Common myeloid progenitor, CD34-positive (primary cell): Measurements from ENCODE around the gene CACNA1D.

ENCODE experiments used
- CTCF ChIA-PET: fragments of 350-600 bp; sonication (Branson Sonifier 250); formaldehyde crosslinking; loops from one replicate; lab custom pipeline; 2021; ENCODE audit warnings: antibody characterized with exemption; lab: Charles Lee
- POLR2A ChIA-PET: fragments of 350-600 bp; sonication (Branson Sonifier 250); formaldehyde crosslinking; loops from one replicate; lab custom pipeline; 2021; ENCODE audit warnings: antibody characterized with exemption; lab: Charles Lee
- DNase-seq, 3 donors: peaks; one replicate each; pipeline versions ENCODE4 v3.0.0 to v3.0.0-alpha.2; 2013
- H3K27ac ChIP-seq, 2 experiments: 1 replicate in 1 of 2; 2 replicates in 1 of 2; pipeline ENCODE4 v1.7.0; 2013; ENCODE audit warnings: inconsistent platforms in 2 of 2, low read length in 2 of 2, mild to moderate bottlenecking in 2 of 2, low read depth in 1 of 2, moderate library complexity in 1 of 2; ENCODE audit not compliant: severe bottlenecking in 2 of 2, insufficient read depth in 1 of 2, poor library complexity in 1 of 2
- H3K27me3 ChIP-seq, 5 experiments: replicated peaks in 2 of 5; 1 replicate in 3 of 5; 2 replicates in 2 of 5; pipeline versions ENCODE4 v1.6.1 to v1.7.0; 2013; ENCODE audit warnings: low read length in 4 of 5, mild to moderate bottlenecking in 2 of 5, moderate library complexity in 2 of 5, inconsistent platforms in 1 of 5; ENCODE audit not compliant: insufficient read depth in 5 of 5, control insufficient read depth in 4 of 5
- H3K36me3 ChIP-seq, 4 experiments: 1 replicate in 2 of 4; 2 replicates in 2 of 4; pipeline versions ENCODE4 v1.6.1 to v1.7.0; 2013; ENCODE audit warnings: low read length in 3 of 4, control low read depth in 1 of 4, mild to moderate bottlenecking in 1 of 4; ENCODE audit not compliant: control insufficient read depth in 4 of 4, insufficient read depth in 4 of 4
- H3K4me1 ChIP-seq, 4 experiments: 1 replicate in 3 of 4; 2 replicates in 1 of 4; pipeline versions ENCODE4 v1.6.1 to v1.7.1; 2013; ENCODE audit warnings: low read length in 3 of 4, mild to moderate bottlenecking in 3 of 4, control low read depth in 1 of 4, inconsistent platforms in 1 of 4, moderate library complexity in 1 of 4; ENCODE audit not compliant: control insufficient read depth in 4 of 4, insufficient read depth in 4 of 4; ENCODE audit errors: control extremely low read depth in 1 of 4
- H3K4me3 ChIP-seq, 7 experiments: 1 replicate in 4 of 7; 2 replicates in 3 of 7; pipeline versions ENCODE4 v1.5.1 to v1.7.0; 2013; ENCODE audit warnings: mild to moderate bottlenecking in 7 of 7, low read length in 6 of 7, moderate library complexity in 6 of 7, inconsistent platforms in 2 of 7, low read depth in 2 of 7, control low read depth in 1 of 7; ENCODE audit not compliant: insufficient read depth in 4 of 7, control insufficient read depth in 1 of 7; ENCODE audit errors: extremely low read depth in 1 of 7
- H3K9me3 ChIP-seq, 5 experiments: 1 replicate in 4 of 5; 2 replicates in 1 of 5; pipeline versions ENCODE4 v1.6.1 to v1.7.1; 2013; ENCODE audit warnings: low read length in 4 of 5, mild to moderate bottlenecking in 2 of 5, inconsistent platforms in 1 of 5, low read depth in 1 of 5, moderate library complexity in 1 of 5; ENCODE audit not compliant: control insufficient read depth in 4 of 5, insufficient read depth in 2 of 5; ENCODE audit errors: control extremely low read depth in 1 of 5
- WGBS: methylation state at CpG from one replicate; pipeline ENCODE4 v1.1.5; 2013; ENCODE audit not compliant: insufficient coverage; 5-methylcytosine and 5-hydroxymethylcytosine counted together

Gene CACNA1D

DNA sequence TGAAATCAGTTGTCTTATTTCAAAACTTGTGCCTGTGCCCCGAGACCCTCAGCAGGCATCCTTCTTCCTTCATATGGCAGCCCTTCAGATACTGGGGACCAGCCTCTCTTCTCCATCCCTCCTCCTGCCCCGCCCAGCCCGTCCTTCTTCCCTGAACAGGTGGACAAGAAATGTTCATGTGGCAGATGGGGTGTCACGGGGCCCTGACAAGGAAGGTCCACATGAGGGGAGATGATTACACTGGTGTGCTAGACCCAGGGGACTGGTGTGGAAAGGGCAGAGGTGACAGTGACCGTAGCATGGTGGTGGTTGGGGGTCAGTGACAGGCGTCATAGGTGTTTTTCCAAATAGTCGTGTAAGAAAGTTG is 200.9 kb downstream of the CACNA1D start:
- H3K27me3 ChIP-seq: peaks cover 0 to 42% (median 19%) of the 10 kb centered on the region in 5 experiments
- no peak overlapping the region for H3K27ac ChIP-seq
- H3K4me1 ChIP-seq: peaks cover 7 to 38% (median 23%) of the 10 kb centered on the region in 4 experiments
- 67% methylated on average over 4 of the region's 7 CpGs for WGBS
- H3K9me3 ChIP-seq: no peaks in the 10 kb centered on the region
- no peak for DNase-seq
- H3K4me3 ChIP-seq: no peak overlapping the region
- H3K36me3 ChIP-seq: no peaks in the 10 kb centered on the region
- ChIA-PET POLR2A (no interaction called here), CTCF (interaction anchor here (1.1 to 2.4 kb wide), 2 partner anchors 15 kb away, joined by 4 to 8 read pairs; no protein-coding TSS in a partner anchor)

DNA sequence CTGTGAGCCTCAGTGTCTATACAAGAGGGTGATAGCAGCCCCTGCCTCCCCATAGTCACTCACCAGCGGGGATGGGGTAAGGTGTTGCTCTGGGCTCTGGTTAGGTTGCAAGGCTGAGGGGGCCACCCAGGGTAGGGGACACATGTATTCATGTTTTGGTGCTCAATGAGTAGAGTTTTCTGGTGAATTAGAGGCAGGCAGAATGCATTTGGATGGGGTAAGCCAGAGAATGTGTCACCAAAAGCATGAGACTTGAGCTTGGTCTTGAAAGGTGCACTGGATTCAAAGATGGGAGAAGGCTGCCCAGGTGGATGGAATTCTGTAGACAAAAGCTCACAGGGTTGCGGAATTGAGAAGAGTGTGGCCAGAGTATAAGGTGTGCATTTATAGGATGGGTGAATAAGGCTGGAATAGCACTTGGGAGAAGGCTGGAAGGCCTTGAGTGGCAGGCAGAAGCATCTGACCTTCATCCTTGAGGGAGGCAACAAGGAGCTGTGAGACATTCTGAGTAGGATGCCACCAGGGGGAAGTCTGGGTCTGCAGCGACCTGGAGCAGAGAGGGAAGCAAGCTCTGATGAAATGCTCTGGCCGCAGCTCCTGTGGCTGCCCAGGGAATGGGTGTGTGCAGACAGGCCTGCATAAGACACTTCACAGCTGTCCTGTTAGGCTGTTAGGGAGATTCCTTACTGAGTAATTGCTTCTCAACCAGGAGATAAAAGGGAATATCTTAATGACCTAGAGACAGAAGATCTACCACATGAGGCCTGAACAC is 202.2 kb downstream of the CACNA1D start:
- Histone ChIP-seq H3K27me3 (peaks cover 0 to 36% (median 19%) of the 10 kb centered on the region in 5 experiments), H3K4me3 (no peak overlapping the region), H3K36me3 (no peaks in the 10 kb centered on the region), H3K4me1 (peaks cover 7 to 40% (median 23%) of the 10 kb centered on the region in 4 experiments), H3K9me3 (no peaks in the 10 kb centered on the region), H3K27ac (no peak overlapping the region)
- 61% methylated on average over 3 of the region's 4 CpGs for WGBS
- ChIA-PET POLR2A (no interaction called here), CTCF (interaction anchor here (0.9 to 4.5 kb wide), 5 partner anchors 9 to 16 kb away, joined by 3 to 25 read pairs (median 8); no protein-coding TSS in a partner anchor)
- DNase-seq: no peak

DNA sequence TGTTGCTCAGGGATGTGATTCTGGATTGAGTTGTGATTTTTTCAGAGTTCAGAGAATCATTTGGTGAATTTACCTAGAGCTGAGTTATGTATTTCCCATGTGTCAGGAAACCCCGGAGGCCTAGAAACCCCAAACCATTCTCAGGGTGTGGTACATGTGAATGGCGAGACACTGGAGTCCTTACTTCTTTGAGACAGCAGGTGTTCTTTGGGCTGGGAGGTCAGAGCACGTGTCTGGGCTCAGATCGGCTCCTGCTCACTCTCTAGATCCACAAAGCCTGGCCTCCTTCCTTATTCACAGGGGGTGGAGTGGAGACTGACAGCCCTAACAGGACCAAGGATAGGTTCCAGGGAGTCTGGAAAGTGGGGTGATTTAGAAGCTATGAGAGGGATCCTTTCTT is 206.0 kb downstream of the CACNA1D start:
- H3K4me3 ChIP-seq: no peak overlapping the region
- no peak for DNase-seq
- POLR2A ChIA-PET: no interaction called here
- 61% methylated on average over 3 of the region's 4 CpGs for WGBS
- CTCF ChIA-PET: interaction anchor here (0.9 to 4.5 kb wide), 2 partner anchors 9 to 23 kb away, joined by 3 to 25 read pairs; no protein-coding TSS in a partner anchor
- H3K4me1 ChIP-seq: peaks cover 0 to 33% (median 4%) of the 10 kb centered on the region in 4 experiments
- H3K36me3 ChIP-seq: no peaks in the 10 kb centered on the region
- H3K27ac ChIP-seq: no peak overlapping the region
- peaks cover 0 to 29% (median 13%) of the 10 kb centered on the region in 5 experiments for H3K27me3 ChIP-seq
- no peaks in the 10 kb centered on the region for H3K9me3 ChIP-seq

DNA sequence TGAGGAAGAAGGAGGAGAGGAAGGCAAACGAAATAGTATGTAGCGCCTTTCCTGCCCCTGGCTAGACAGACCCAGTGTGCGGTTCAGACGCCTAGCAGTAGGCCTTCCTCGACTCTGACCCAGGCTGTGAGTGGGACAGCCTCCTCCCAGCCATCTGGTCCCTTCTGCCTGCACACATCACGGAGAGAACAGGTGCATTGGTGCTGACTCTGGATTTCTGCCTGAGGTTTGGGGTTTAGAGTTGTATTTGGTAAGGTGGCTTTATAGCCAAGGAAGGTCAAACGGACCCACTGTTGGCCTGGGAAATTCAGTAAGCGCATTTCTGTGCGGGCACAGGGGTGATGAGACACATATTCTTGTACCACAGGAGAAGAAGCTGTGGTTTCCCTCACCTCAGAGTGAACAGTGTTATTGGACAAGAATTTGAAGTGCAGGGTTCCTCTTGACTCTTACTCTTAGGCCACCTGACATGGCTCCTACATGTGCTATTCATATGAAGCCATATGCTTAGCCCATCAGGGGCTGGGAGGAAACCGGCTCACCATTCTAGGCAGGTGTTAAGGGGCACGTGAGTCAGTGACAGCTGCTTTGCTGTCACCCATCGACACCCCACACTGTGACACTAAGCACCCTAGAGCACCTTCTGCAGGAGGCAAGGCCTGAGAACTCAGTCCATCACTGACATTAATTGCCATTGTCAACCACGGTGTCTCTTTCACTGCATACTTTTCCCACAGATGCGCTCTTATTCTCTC is 208.5 kb downstream of the CACNA1D start:
- ChIA-PET CTCF (no interaction called here), POLR2A (no interaction called here)
- H3K27me3 ChIP-seq: peaks cover 0 to 19% (median 6%) of the 10 kb centered on the region in 5 experiments
- no peak overlapping the region for H3K4me3 ChIP-seq
- no peak for DNase-seq
- H3K9me3 ChIP-seq: no peaks in the 10 kb centered on the region
- H3K27ac ChIP-seq: no peak overlapping the region
- 90% methylated on average over 13 of the region's 14 CpGs for WGBS
- H3K4me1 ChIP-seq: peaks cover 0 to 39% (median 13%) of the 10 kb centered on the region in 4 experiments
- no peaks in the 10 kb centered on the region for H3K36me3 ChIP-seq

DNA sequence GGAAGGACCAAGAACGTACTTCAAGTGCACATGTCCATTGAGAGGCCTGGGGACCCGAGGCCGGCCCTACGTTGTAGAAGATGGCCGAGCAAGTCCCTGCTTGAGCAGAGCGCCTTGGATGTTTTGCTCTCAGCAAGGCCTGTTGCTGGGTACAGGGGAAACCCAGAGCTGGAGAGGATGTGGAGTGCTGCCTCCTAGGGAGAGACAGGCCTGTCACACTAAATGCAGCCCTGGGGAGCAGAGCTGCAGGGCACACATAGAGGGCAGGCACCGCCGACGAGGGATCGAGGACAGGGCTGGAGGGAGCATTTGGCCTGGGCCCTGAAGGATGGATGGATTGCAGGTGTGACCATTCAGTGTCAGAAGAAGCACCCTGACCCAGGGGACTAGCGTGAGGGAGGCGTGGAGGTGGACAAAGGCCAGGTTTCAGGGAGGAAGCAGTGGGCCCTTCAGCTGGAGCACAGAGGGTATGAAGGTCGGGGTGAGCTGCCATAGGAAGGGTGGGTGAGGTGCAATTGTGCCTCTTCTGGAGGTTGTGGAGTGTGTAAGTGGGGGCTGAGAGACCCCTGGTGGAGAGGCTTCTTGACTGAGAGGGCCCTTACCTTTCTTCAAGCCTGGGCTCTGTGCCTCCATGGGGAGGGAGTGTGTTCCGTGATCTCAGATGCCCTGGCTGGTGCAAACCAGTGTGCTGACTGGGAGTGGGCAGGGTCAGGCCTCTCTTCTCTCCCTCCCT is 209.4 kb downstream of the CACNA1D start:
- H3K36me3 ChIP-seq: no peaks in the 10 kb centered on the region
- POLR2A ChIA-PET: no interaction called here
- CTCF ChIA-PET: no interaction called here
- no peaks in the 10 kb centered on the region for H3K9me3 ChIP-seq
- DNase-seq: no peak
- peaks cover 0 to 20% (median 6%) of the 10 kb centered on the region in 5 experiments for H3K27me3 ChIP-seq
- no peak overlapping the region for H3K27ac ChIP-seq
- peaks cover 0 to 39% (median 13%) of the 10 kb centered on the region in 4 experiments for H3K4me1 ChIP-seq
- WGBS: 95% methylated on average over 14 of the region's 14 CpGs
- no peak overlapping the region for H3K4me3 ChIP-seq

DNA sequence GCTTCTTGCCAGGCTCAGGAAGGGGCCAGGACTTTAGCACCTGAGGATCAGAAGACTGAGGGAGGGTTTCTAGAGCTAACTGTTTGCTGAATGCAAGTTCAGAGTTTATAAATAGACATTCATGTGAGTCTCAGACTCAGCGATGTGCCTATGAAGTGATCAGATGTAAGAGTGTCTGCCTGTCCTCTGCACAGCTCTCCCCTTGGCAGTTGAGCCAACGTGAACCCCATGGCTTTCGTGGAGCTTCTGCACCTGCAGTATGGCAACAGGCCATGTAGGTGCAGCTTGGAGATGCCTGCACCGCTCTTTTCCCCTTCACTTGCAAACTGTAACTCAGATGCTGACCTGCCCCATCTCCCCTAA is 209.9 kb downstream of the CACNA1D start:
- ChIA-PET POLR2A (no interaction called here), CTCF (no interaction called here)
- WGBS: 100% methylated on average over 3 of the region's 4 CpGs

More for the DNA sequence above, 209.9 kb downstream of the CACNA1D start:
- Histone ChIP-seq H3K36me3 (no peaks in the 10 kb centered on the region), H3K4me3 (no peak overlapping the region), H3K27me3 (peaks cover 0 to 18% (median 2%) of the 10 kb centered on the region in 5 experiments), H3K27ac (no peak overlapping the region), H3K9me3 (no peaks in the 10 kb centered on the region), H3K4me1 (peaks cover 0 to 38% (median 13%) of the 10 kb centered on the region in 4 experiments)
- DNase-seq: no peak
